ENCODE results near the gene IPMK.
"Not testable (repeated sequence)": the region's sequence is repeated elsewhere in the genome, so short reads cannot be mapped to it uniquely, and the experiment has no call there.

IPMK gene

DNA sequence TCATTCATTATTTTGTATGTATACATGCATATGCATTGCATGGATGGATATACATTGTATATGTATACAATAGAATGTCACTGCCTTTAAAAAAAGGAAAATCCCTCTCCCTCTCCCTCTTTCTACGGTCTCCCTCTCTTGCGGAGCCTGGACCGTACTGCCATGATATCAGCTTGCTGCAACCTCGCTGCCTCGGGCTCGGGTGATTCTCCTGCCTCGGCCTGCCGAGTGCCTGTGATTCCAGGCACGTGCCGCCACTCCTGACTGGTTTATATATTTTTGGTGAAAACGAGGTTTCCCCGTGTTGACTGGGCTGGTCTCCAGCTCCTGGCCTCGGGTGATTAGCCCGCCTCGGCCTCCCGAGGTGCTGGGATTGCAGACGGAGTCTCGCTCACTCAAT, 24.4 kb downstream of the IPMK start:
- TF ChIP-seq, protein P1, sequence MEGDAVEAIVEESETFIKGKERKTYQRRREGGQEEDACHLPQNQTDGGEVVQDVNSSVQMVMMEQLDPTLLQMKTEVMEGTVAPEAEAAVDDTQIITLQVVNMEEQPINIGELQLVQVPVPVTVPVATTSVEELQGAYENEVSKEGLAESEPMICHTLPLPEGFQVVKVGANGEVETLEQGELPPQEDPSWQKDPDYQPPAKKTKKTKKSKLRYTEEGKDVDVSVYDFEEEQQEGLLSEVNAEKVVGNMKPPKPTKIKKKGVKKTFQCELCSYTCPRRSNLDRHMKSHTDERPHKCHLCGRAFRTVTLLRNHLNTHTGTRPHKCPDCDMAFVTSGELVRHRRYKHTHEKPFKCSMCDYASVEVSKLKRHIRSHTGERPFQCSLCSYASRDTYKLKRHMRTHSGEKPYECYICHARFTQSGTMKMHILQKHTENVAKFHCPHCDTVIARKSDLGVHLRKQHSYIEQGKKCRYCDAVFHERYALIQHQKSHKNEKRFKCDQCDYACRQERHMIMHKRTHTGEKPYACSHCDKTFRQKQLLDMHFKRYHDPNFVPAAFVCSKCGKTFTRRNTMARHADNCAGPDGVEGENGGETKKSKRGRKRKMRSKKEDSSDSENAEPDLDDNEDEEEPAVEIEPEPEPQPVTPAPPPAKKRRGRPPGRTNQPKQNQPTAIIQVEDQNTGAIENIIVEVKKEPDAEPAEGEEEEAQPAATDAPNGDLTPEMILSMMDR (IDR thresholded peaks at IDR 0.05; ENCODE audit: insufficient read depth, low read length, poor library complexity, severe bottlenecking), result no peak
- no peaks in the 10 kb centered on the region for H3K27me3 ChIP-seq (replicated peaks; ENCODE audit: control insufficient read depth, insufficient read depth, low read length)

DNA sequence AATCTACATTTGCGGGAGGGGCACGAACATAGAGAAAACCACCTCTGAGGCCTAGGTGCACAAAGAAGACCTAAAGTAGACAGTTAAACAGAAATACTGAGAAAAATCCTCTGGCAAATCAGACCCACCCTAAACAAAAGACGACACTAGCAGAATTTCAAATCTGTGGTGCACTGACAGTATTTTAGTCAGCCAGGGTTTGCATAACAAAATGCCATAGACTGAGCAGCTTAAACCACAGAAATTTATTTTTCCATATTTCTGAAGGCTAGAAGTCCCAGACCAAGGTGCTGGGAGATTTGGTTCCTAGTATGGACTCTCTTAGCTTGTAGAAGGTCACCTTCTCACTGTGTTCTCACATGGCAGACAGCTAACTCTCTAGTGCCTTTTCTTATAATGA, 26.3 kb downstream of the IPMK start:
- Histone ChIP-seq H3K27me3 (replicated peaks; ENCODE audit: control insufficient read depth, insufficient read depth, low read length) (no peaks in the 10 kb centered on the region), H3K36me3 (ENCODE audit: control insufficient read depth, insufficient read depth, low read length) (peaks cover 5% of the 10 kb centered on the region), H3K4me3 (replicated peaks; ENCODE audit: low read depth, low read length) (no peak overlapping the region)
- TF ChIP-seq, protein P1 (IDR thresholded peaks at IDR 0.05; ENCODE audit: insufficient read depth, low read length, poor library complexity, severe bottlenecking), result no peak
- no peak for DNase-seq (ENCODE audit: extremely low read depth, insufficient read length)

More for the DNA sequence above, 24.4 kb downstream of the IPMK start:
- DNase-seq (ENCODE audit: extremely low read depth, insufficient read length), result no peak
- Histone ChIP-seq H3K36me3 (ENCODE audit: control insufficient read depth, insufficient read depth, low read length) (no peaks in the 10 kb centered on the region), H3K4me3 (replicated peaks; ENCODE audit: low read depth, low read length) (no peak overlapping the region)

DNA sequence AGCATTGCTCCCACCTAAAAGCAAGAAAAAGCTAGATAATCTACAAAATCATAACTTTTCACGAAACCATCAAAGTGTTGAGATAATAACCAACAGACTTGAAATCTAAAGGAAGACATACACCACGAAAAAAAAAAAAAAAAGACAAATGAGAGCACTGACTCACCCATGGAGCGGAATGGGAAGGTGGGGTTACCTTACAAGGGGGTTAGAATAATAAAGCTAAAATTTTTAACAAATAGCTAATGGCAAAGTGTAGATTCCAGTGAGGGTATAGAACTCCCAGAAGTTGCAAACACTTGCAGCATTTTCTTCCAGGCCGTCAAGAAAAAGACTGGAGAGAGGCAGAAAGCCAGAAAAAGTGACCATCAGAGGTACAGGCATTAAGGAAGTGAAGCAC, 27.2 kb downstream of the IPMK start:
- Histone ChIP-seq H3K4me3 (replicated peaks; ENCODE audit: low read depth, low read length) (no peak overlapping the region), H3K36me3 (ENCODE audit: control insufficient read depth, insufficient read depth, low read length) (peaks cover 5% of the 10 kb centered on the region), H3K27me3 (replicated peaks; ENCODE audit: control insufficient read depth, insufficient read depth, low read length) (no peaks in the 10 kb centered on the region)
- TF ChIP-seq, protein P1 (IDR thresholded peaks at IDR 0.05; ENCODE audit: insufficient read depth, low read length, poor library complexity, severe bottlenecking), result no peak
- no peak for DNase-seq (ENCODE audit: extremely low read depth, insufficient read length)

DNA sequence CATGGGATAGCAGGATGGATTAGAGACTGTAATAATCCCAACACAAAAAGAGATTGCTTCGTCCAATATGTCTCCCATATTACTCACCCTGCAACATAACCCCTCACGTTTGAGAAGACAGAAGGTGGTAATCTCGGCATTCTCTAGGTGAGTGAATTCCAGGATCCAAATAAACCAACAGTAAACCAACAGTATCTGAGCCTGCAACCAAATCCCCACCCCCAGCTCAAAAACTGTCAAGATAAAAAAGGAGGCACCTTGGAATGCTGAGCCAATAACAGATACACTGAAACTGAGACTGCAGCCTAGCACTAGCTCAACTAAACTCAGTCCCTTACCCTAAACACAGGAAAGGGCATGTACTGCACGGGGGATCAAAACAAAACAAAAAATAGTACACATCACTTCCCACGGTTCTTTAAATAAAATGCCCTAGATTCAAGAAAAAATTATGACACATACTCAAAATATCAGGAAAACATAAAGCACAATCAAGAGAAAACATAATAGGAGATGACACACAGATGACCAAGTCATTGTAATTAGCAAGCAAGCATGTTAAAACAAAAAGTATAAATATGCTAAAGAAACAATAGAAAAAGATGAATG, 28.0 kb downstream of the IPMK start:
- Histone ChIP-seq H3K27me3 (replicated peaks; ENCODE audit: control insufficient read depth, insufficient read depth, low read length) (no peaks in the 10 kb centered on the region), H3K36me3 (ENCODE audit: control insufficient read depth, insufficient read depth, low read length) (peaks cover 5% of the 10 kb centered on the region), H3K4me3 (replicated peaks; ENCODE audit: low read depth, low read length) (no peak overlapping the region)
- TF ChIP-seq, protein P1 (IDR thresholded peaks at IDR 0.05; ENCODE audit: insufficient read depth, low read length, poor library complexity, severe bottlenecking), result no peak
- no peak for DNase-seq (ENCODE audit: extremely low read depth, insufficient read length)

DNA sequence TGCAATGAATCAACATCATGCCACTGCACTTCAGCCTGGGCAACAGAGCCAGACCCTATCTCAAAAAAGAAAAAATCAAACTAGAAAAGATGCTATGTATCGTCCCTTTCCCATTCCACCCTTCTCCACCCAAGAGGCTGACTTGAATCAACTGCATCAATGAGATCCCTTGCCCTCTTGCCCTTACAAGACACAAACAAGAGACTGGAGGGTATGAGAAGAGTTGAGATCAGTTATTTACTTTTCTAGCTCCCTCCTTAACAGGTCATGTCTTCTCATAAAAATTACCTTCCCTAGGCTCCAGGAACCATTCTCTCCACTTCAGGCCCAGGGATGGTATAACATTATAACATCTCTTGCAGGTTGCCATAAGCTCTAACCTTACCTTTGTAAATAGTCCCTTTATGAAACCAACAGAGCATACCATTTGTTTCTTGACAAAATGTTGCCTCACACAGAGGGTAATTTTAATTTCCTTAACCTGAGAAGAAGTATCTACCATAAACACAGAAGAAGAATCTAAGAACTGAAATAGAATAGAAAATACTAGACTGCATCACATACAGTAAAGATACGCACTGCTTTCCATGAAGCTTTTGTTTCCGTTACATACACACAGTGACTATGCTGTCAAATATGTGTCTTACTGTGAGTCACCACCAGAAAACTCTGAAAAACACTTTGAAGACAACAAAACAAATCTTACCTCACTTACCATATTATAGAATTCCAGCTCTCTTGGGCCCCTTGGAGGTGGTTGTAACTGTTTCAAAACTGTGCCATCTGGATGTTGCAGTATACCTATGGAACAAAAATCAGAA, 30.5 kb downstream of the IPMK start:
- Histone ChIP-seq H3K27me3 (replicated peaks; ENCODE audit: control insufficient read depth, insufficient read depth, low read length) (no peaks in the 10 kb centered on the region), H3K4me3 (replicated peaks; ENCODE audit: low read depth, low read length) (no peak overlapping the region), H3K36me3 (ENCODE audit: control insufficient read depth, insufficient read depth, low read length) (peaks cover 5% of the 10 kb centered on the region)
- TF ChIP-seq, protein P1 (IDR thresholded peaks at IDR 0.05; ENCODE audit: insufficient read depth, low read length, poor library complexity, severe bottlenecking), result no peak
- no peak for DNase-seq (ENCODE audit: extremely low read depth, insufficient read length)

DNA sequence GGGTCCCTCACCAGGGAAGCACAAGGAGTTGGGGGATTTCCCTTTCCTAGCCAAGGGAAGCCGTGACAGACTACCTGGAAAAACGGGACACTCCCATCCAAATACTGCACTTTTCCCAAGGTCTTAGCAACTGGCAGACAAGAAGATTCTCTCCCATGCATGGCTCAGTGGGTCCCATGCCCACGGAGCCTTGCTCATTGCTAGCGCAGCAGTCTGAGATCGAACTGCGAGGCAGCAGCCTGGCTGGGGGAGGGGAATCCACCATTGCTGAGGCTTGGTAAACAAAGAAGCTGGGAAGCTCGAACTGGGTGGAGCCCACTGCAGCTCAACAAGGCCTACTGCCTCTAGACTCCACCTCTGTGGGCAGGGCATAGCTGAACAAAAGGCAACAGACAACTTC, 37.8 kb downstream of the IPMK start:
- not testable (repeated sequence) for H3K4me3 ChIP-seq (replicated peaks; ENCODE audit: low read depth, low read length); DNase-seq (ENCODE audit: extremely low read depth, insufficient read length); H3K36me3 ChIP-seq (ENCODE audit: control insufficient read depth, insufficient read depth, low read length); H3K27me3 ChIP-seq (replicated peaks; ENCODE audit: control insufficient read depth, insufficient read depth, low read length)
